Kidney (tissue), 14 donors: ENCODE results near the gene KLF6. TPM values are rescaled to one million over a fixed set of nuclear protein-coding genes. Genes with fewer than 3 reads are reported as not detected.

Source experiments
- DNase-seq, 5 donors: peaks; one replicate each; pipeline ENCODE4 v3.0.0-alpha.2; 2013 to 2020
- FAIRE-seq: peaks from 2 replicates; lab custom pipeline; 2012; peaks lifted over from hg19 to GRCh38; lab: Jason Lieb, UNC
- H3K27ac ChIP-seq, 2 donors: one replicate each; pipeline ENCODE4 v1.7.0; 2013; ENCODE audit warnings: low read depth in 2 of 2, low read length in 2 of 2, inconsistent platforms in 1 of 2
- H3K27me3 ChIP-seq: one replicate; pipeline ENCODE4 v1.7.1; 2013; ENCODE audit warnings: low read length, inconsistent platforms; ENCODE audit not compliant: control insufficient read depth, insufficient read depth
- H3K36me3 ChIP-seq, 3 donors: one replicate each; pipeline versions ENCODE4 v1.7.0 to v1.7.1; 2013; ENCODE audit warnings: low read length in 3 of 3, control low read depth in 1 of 3, inconsistent platforms in 1 of 3; ENCODE audit not compliant: insufficient read depth in 3 of 3, control insufficient read depth in 2 of 3
- H3K4me1 ChIP-seq, 3 donors: one replicate each; pipeline versions ENCODE4 v1.7.0 to v1.7.1; 2013; ENCODE audit warnings: low read length in 3 of 3, inconsistent platforms in 1 of 3, low read depth in 1 of 3; ENCODE audit not compliant: control insufficient read depth in 2 of 3, insufficient read depth in 2 of 3
- H3K4me3 ChIP-seq, 3 donors: one replicate each; pipeline versions ENCODE4 v1.7.0 to v1.8.1; 2013; ENCODE audit warnings: low read length in 3 of 3, control low read depth in 1 of 3, inconsistent platforms in 1 of 3
- H3K9ac ChIP-seq, 3 donors: one replicate each; pipeline versions ENCODE4 v1.7.0 to v1.7.1; 2013; ENCODE audit warnings: low read length in 3 of 3, control low read depth in 1 of 3, inconsistent platforms in 1 of 3
- H3K9me3 ChIP-seq, 3 donors: one replicate each; pipeline versions ENCODE4 v1.7.0 to v1.7.1; 2013; ENCODE audit warnings: low read length in 3 of 3, control low read depth in 1 of 3, inconsistent platforms in 1 of 3; ENCODE audit not compliant: control insufficient read depth in 2 of 3, insufficient read depth in 1 of 3
- CTCF ChIP-seq: IDR thresholded peaks from 3 replicates; pipeline ENCODE4 v1.5.1; 2012; ENCODE audit warnings: mild to moderate bottlenecking, moderate library complexity, borderline replicate concordance; ENCODE audit not compliant: insufficient read depth; ENCODE audit errors: extremely low read depth
- intact Hi-C: fragments of 100-400 bp; cut with DNase I; formaldehyde crosslinking; loops from one replicate; pipeline ENCODE4 v1.11.1; 2022
- polyA plus RNA-seq: library from polyadenylated mRNA; stranded (reverse); fragments of 350-450 nt; fragmentation: Illumina TruSeq; extraction: RNeasy Lipid Tissue Mini Kit (QIAGEN cat#74804); gene quantifications from one replicate; pipeline ENCODE4 v1.2.3, GENCODE V29; 2014; ENCODE audit warnings: low read depth, low replicate concordance; ENCODE audit not compliant: insufficient read depth
- total RNA-seq: library from RNA; stranded (reverse); fragmentation: NEBNext Ultra II Directional; extraction: Animal tissue kit (Norgen Biotek cat#: 25700); gene quantifications from one replicate; pipeline ENCODE4 v1.2.1, GENCODE V29; 2021
- donor health status: control.
- donor health status: control.
- donor health status: control.
- donor health status: control.
- donor health status: control.
- donor health status: DM: yes; HTN: yes; CAD: no.
- donor health status: Normal renal cell carcinoma (clear cell type).

KLF6 gene
- total and polyA plus RNA-seq, 2 donors from 2014 or later, result 27.8 to 230 TPM

- TF ChIP-seq CTCF, result no peak
- Histone ChIP-seq H3K9me3 (no peaks in the 10 kb centered on the region), H3K9ac (no peak overlapping the region), H3K4me1 (peaks cover 0 to 7% (median 5%) of the 10 kb centered on the region in 3 donors), H3K27me3 (no peaks in the 10 kb centered on the region), H3K4me3 (no peak overlapping the region), H3K27ac (no peak overlapping the region), H3K36me3 (no peaks in the 10 kb centered on the region)
- DNase-seq, result no peak
- no peak for FAIRE-seq
- intact Hi-C loops, result no loop called here
Observed at GRCh38 chr10:3758491-3758970, 26.5 kb downstream of the KLF6 start.

GRCh38 chr10:3757638-3758490 lies 27.1 kb downstream of the KLF6 start:
- DNase-seq (no peak), FAIRE-seq (no peak)
- intact Hi-C loops, result no loop called here
- Histone ChIP-seq H3K4me1 (peaks cover 0 to 7% (median 5%) of the 10 kb centered on the region in 3 donors), H3K27ac (no peak overlapping the region), H3K27me3 (no peaks in the 10 kb centered on the region), H3K9me3 (no peaks in the 10 kb centered on the region), H3K4me3 (no peak overlapping the region), H3K36me3 (no peaks in the 10 kb centered on the region), H3K9ac (no peak overlapping the region)
- TF ChIP-seq CTCF, result no peak

- H3K4me3 ChIP-seq, result no peak overlapping the region
- H3K4me1 ChIP-seq, result peaks cover 0 to 7% (median 5%) of the 10 kb centered on the region in 3 donors
- no peaks in the 10 kb centered on the region for H3K27me3 ChIP-seq
- intact Hi-C loops, result no loop called here
- H3K9ac ChIP-seq, result no peak overlapping the region
- FAIRE-seq (no peak), DNase-seq (no peak)
- H3K27ac ChIP-seq, result no peak overlapping the region
- H3K36me3 ChIP-seq, result no peaks in the 10 kb centered on the region
- no peaks in the 10 kb centered on the region for H3K9me3 ChIP-seq
- no peak for TF ChIP-seq CTCF
Observed at GRCh38 chr10:3757250-3757637, 27.8 kb downstream of the KLF6 start.
